ENCODE data around the gene TFF1.

TFF1 gene

GRCh38 chr21:42315296-42315891 is 50.9 kb downstream of the TFF1 start, which contains the start of gene TFF3:
Gene TFF3, minus strand, starts transcription at chr21:42315409. Its CDS starts 35 bp downstream, at chr21:42315374.
- no peak for DNase-seq

DNA sequence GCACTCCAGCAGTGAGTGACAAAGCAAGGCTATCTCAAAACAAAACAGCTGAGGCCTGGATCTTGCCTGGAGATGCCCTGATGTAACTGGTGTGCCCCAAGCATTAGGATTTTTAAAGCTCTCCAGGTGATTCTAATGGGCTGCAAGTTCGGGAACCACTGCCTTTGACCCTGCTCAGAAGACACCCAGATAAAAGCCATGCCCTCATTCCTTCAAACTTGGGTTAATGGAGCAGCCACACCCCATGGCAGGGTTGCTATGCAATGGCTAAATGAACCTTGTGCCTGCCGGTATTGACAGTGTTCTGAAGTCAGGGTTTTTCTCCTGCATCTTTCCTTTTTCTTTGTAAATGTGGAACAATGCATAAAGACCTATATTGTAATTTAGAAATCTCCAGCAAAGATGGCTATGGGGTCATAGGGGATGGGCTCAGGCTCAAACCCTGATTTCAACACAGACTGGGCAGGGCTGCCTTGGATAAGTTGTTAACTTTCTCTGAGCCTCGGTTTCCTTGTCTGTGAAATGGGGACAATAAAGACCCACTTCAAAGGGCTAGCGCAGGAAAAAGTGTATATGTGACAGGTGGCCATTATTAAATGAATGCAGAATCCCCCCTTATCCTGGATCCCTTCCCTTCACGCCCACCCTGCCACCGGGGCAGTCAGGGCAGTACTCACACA is 51.6 kb downstream of the TFF1 start:
- no peak for DNase-seq

GRCh38 chr21:42313501-42313969 is 52.8 kb downstream of the TFF1 start:
- DNase-seq = no peak

DNA sequence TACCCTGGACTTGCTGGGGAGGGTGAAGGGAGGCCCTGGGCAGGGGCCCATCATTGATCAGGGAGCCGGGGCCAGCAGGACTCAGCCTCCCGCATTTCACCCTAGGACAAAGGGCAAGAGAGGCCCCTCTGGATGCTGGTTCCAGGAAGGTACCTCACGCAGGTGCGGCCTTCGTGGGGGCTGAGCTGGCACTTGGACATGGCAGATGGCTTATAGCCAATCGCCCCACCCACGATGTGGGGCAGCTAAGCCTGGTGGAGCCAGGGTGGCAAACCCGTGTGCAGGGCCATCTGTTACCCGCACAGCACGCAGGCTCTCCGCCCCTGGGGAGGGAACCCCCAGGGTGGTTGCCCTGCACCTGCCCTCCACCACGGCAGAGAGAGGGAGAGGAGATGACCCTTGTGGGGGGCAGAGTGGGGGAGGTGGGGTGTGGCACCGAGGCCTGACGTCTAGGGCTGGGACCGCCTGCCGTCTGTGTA is 53.7 kb downstream of the TFF1 start:
- no peak for DNase-seq

All from suppressor macrophage (primary cell).